ENCODE results near the gene RPE65.
"Not testable (repeated sequence)": the region's sequence is repeated elsewhere in the genome, so short reads cannot be mapped to it uniquely, and the experiment has no call there.

RPE65 gene

GRCh38 chr1:68438310-68438709 lies 11.4 kb downstream of the RPE65 start:
- H3K27ac Mint-ChIP-seq, result no peak overlapping the region
- peaks cover 0 to 5% of the 10 kb centered on the region in 2 donors for H3K27me3 Mint-ChIP-seq
- ATAC-seq (replicated peaks), result no peak
- no peaks in the 10 kb centered on the region for H3K36me3 Mint-ChIP-seq (ENCODE audit: insufficient read depth)
- DNase-seq, result no peak
- peaks cover 1 to 10% of the 10 kb centered on the region in 2 donors for H3K9me3 Mint-ChIP-seq
- H3K4me3 Mint-ChIP-seq, result no peak overlapping the region
- no peaks in the 10 kb centered on the region for H3K4me1 Mint-ChIP-seq (ENCODE audit: low read depth in 2 of 2)

- Mint-ChIP-seq H3K9me3 (peaks cover 0 to 10% of the 10 kb centered on the region in 2 donors), H3K27me3 (peaks cover 0 to under 1% of the 10 kb centered on the region in 2 donors), H3K4me3 (no peak overlapping the region), H3K36me3 (ENCODE audit: insufficient read depth) (no peaks in the 10 kb centered on the region), H3K27ac (no peak overlapping the region), H3K4me1 (ENCODE audit: low read depth in 2 of 2) (no peaks in the 10 kb centered on the region)
- ATAC-seq (replicated peaks) (no peak), DNase-seq (no peak)
These were observed 16.4 kb downstream of the RPE65 start for GRCh38 chr1:68433395-68433794.

- H3K36me3 Mint-ChIP-seq (ENCODE audit: insufficient read depth), result no peaks in the 10 kb centered on the region
- H3K4me3 Mint-ChIP-seq, result no peak overlapping the region
- ATAC-seq (replicated peaks), result no peak
- no peak overlapping the region for H3K27ac Mint-ChIP-seq
- no peaks in the 10 kb centered on the region for H3K4me1 Mint-ChIP-seq (ENCODE audit: low read depth in 2 of 2)
- H3K9me3 Mint-ChIP-seq, result no peaks in the 10 kb centered on the region
- H3K27me3 Mint-ChIP-seq, result no peaks in the 10 kb centered on the region
- no peak for DNase-seq
These were observed 18.7 kb downstream of the RPE65 start for GRCh38 chr1:68431076-68431475.

GRCh38 chr1:68429233-68429808 lies 20.4 kb downstream of the RPE65 start:
- H3K4me3 Mint-ChIP-seq, result no peak overlapping the region
- no peaks in the 10 kb centered on the region for H3K9me3 Mint-ChIP-seq
- no peak overlapping the region for H3K27ac Mint-ChIP-seq
- no peak for DNase-seq
- no peaks in the 10 kb centered on the region for H3K36me3 Mint-ChIP-seq (ENCODE audit: insufficient read depth)
- no peaks in the 10 kb centered on the region for H3K4me1 Mint-ChIP-seq (ENCODE audit: low read depth in 2 of 2)
- H3K27me3 Mint-ChIP-seq, result no peaks in the 10 kb centered on the region
- ATAC-seq (replicated peaks), result no peak

DNA sequence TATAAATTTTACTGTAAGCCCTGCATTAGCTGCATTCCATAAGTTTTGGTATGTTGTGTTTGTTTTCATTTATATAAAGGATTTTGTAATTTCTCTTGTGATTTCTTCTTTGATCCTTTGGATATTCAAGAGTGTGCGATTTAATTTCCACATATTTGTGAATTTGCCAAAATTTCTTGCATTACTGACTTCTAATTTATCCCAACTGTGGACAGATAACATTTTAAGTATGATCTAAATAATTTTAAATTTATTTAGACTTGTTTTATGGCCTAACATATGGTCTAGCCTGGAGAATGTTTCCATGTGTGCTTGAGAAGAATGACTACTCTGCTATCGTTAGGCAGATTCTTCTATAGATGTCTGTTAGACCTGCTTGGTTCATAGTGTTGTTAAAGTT lies 23.2 kb downstream of the RPE65 start:
- no peaks in the 10 kb centered on the region for H3K27me3 Mint-ChIP-seq
- H3K36me3 Mint-ChIP-seq (ENCODE audit: insufficient read depth), result no peaks in the 10 kb centered on the region
- H3K9me3 Mint-ChIP-seq, result peaks cover 0 to 3% of the 10 kb centered on the region in 2 donors
- no peak overlapping the region for H3K27ac Mint-ChIP-seq
- H3K4me1 Mint-ChIP-seq (ENCODE audit: low read depth in 2 of 2), result no peaks in the 10 kb centered on the region
- H3K4me3 Mint-ChIP-seq, result no peak overlapping the region
- DNase-seq, result no peak
- ATAC-seq (replicated peaks), result no peak

GRCh38 chr1:68421350-68421749 lies 28.4 kb downstream of the RPE65 start:
- Mint-ChIP-seq H3K4me1 (ENCODE audit: low read depth in 2 of 2) (no peaks in the 10 kb centered on the region), H3K27me3 (no peaks in the 10 kb centered on the region), H3K4me3 (no peak overlapping the region), H3K27ac (no peak overlapping the region), H3K9me3 (peaks cover 0 to 3% of the 10 kb centered on the region in 2 donors), H3K36me3 (ENCODE audit: insufficient read depth) (no peaks in the 10 kb centered on the region)
- ATAC-seq (replicated peaks) (no peak), DNase-seq (no peak)

GRCh38 chr1:68409426-68409825 lies 40.3 kb downstream of the RPE65 start:
- Mint-ChIP-seq H3K27ac (no peak overlapping the region), H3K4me3 (no peak overlapping the region), H3K36me3 (ENCODE audit: insufficient read depth) (no peaks in the 10 kb centered on the region), H3K27me3 (no peaks in the 10 kb centered on the region), H3K9me3 (no peaks in the 10 kb centered on the region), H3K4me1 (ENCODE audit: low read depth in 2 of 2) (no peaks in the 10 kb centered on the region)
- DNase-seq (no peak), ATAC-seq (replicated peaks) (no peak)

DNA sequence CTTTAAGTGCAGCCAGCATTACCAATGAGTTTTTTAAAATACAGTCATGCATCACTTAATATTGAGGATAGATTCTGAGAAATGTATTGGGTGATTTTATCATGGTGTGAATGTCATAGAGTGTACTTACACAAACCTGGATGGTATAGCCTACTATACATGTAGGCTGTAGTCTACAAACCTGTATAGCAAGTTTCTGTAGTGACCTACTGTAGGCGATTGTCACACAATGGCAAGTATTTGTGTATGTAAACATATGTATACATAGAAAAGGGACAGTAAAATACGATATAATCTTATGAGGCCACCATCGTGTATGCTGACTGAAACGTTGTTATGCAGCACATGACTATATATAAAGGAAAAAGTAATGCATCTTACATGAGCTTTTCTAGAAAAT lies 48.2 kb downstream of the RPE65 start:
- no peak for DNase-seq
- ATAC-seq (replicated peaks), result no peak
- Mint-ChIP-seq H3K4me3 (no peak overlapping the region), H3K27ac (no peak overlapping the region), H3K4me1 (ENCODE audit: low read depth in 2 of 2) (no peaks in the 10 kb centered on the region), H3K27me3 (no peaks in the 10 kb centered on the region), H3K36me3 (ENCODE audit: insufficient read depth) (no peaks in the 10 kb centered on the region), H3K9me3 (peaks cover 0 to 1% of the 10 kb centered on the region in 2 donors)

- H3K27me3 Mint-ChIP-seq; DNase-seq; ATAC-seq (replicated peaks); H3K4me1 Mint-ChIP-seq (ENCODE audit: low read depth in 2 of 2); H3K27ac Mint-ChIP-seq; H3K4me3 Mint-ChIP-seq; H3K9me3 Mint-ChIP-seq; H3K36me3 Mint-ChIP-seq (ENCODE audit: insufficient read depth): not testable (repeated sequence)
These were observed 54.2 kb downstream of the RPE65 start for GRCh38 chr1:68395575-68395974.

DNA sequence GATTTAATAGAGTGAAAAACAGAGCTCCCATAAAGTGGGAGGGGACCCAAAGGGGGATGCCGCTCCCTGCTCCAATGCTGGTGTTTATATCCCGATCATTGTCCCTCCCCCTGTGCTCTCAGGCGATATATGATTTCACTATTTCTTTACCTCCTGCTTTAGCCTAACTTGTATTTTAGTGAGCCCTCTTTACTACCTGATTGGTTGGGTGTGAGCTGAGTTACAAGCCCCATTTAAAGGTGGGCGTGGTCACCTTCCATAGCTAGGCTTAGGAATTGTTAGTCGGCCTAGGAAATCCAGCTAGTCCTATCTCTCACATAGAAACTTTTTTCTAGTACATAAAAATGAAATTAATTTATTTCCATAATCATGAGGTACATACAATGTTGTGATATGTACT lies 57.3 kb downstream of the RPE65 start:
- not testable (repeated sequence) for ATAC-seq (replicated peaks); H3K4me3 Mint-ChIP-seq; H3K27ac Mint-ChIP-seq; DNase-seq; H3K4me1 Mint-ChIP-seq (ENCODE audit: low read depth in 2 of 2); H3K36me3 Mint-ChIP-seq (ENCODE audit: insufficient read depth); H3K27me3 Mint-ChIP-seq
- H3K9me3 Mint-ChIP-seq, result peaks cover 4 to 11% of the 10 kb centered on the region in 2 donors

GRCh38 chr1:68385798-68386524 lies 63.8 kb downstream of the RPE65 start:
- not testable (repeated sequence) for H3K4me3 Mint-ChIP-seq, DNase-seq

GRCh38 chr1:68384872-68385411 lies 64.8 kb downstream of the RPE65 start:
- H3K36me3 Mint-ChIP-seq (ENCODE audit: insufficient read depth), result no peaks in the 10 kb centered on the region
- ATAC-seq (replicated peaks) (no peak), DNase-seq (no peak)
- peaks cover 2 to 16% of the 10 kb centered on the region in 2 donors for H3K9me3 Mint-ChIP-seq
- no peaks in the 10 kb centered on the region for H3K27me3 Mint-ChIP-seq
- H3K4me3 Mint-ChIP-seq, result no peak overlapping the region
- H3K27ac Mint-ChIP-seq, result no peak overlapping the region
- no peaks in the 10 kb centered on the region for H3K4me1 Mint-ChIP-seq (ENCODE audit: low read depth in 2 of 2)

More at GRCh38 chr1:68385798-68386524, 63.8 kb downstream of the RPE65 start:
- ATAC-seq (replicated peaks); H3K36me3 Mint-ChIP-seq (ENCODE audit: insufficient read depth); H3K4me1 Mint-ChIP-seq (ENCODE audit: low read depth in 2 of 2); H3K27ac Mint-ChIP-seq; H3K27me3 Mint-ChIP-seq: not testable (repeated sequence)
- peaks cover 2 to 16% of the 10 kb centered on the region in 2 donors for H3K9me3 Mint-ChIP-seq

DNA sequence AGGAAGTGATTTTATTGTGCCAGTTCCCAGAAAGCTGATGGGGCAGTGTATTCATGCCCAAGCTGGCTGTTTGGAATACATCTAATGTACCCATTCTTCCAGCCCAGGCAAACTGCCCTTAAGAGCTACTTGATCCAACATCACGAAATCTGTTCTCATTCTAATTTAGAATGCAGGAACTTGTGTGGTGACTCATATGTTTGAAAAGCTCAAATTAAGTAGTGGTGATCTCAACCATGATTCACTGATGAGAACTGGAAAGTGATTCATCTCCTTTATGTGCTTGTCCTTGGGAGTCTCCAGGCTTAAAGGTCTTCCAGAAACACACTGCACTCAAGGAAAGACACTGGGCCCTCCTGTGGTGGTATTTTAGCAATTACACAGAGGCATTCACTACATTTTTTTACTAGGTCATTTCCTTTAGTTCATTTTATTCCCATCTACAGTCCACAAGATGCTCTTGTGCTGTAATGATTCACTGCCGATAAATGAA lies 65.4 kb downstream of the RPE65 start:
- no peak overlapping the region for H3K27ac Mint-ChIP-seq
- no peaks in the 10 kb centered on the region for H3K4me1 Mint-ChIP-seq (ENCODE audit: low read depth in 2 of 2)
- H3K27me3 Mint-ChIP-seq, result no peaks in the 10 kb centered on the region
- H3K36me3 Mint-ChIP-seq (ENCODE audit: insufficient read depth), result no peaks in the 10 kb centered on the region
- H3K9me3 Mint-ChIP-seq, result peaks cover 2 to 16% of the 10 kb centered on the region in 2 donors
- ATAC-seq (replicated peaks), result no peak
- DNase-seq, result no peak
- no peak overlapping the region for H3K4me3 Mint-ChIP-seq

- H3K4me3 Mint-ChIP-seq, result no peak overlapping the region
- H3K9me3 Mint-ChIP-seq, result peaks cover 2 to 12% of the 10 kb centered on the region in 2 donors
- H3K27me3 Mint-ChIP-seq, result no peaks in the 10 kb centered on the region
- no peak for ATAC-seq (replicated peaks)
- no peak for DNase-seq
- H3K4me1 Mint-ChIP-seq (ENCODE audit: low read depth in 2 of 2), result no peaks in the 10 kb centered on the region
- no peaks in the 10 kb centered on the region for H3K36me3 Mint-ChIP-seq (ENCODE audit: insufficient read depth)
- H3K27ac Mint-ChIP-seq, result no peak overlapping the region
These were observed 66.7 kb downstream of the RPE65 start for GRCh38 chr1:68383092-68383491.

Data from effector memory CD8-positive, alpha-beta T cell (primary cell).